Keratinocyte (primary cell): Measurements from ENCODE around the gene ZNF511.

Experiments used
- EZH2 ChIP-seq: IDR thresholded peaks from one replicate; pipeline ENCODE4 v1.6.1; 2012; ENCODE audit warnings: inconsistent platforms, mild to moderate bottlenecking, low read length, moderate library complexity
- TF ChIP-seq, protein P1 (sequence below), 3 experiments: IDR thresholded peaks in 1 of 3; conservative IDR thresholded peaks in 1 of 3; optimal IDR thresholded peaks in 1 of 3; 2 replicates in 2 of 3; 3 replicates in 1 of 3; pipeline versions ENCODE3 to v1.5.1; 2011; ENCODE audit warnings: low read length in 3 of 3, mild to moderate bottlenecking in 3 of 3, moderate library complexity in 2 of 3, control low read depth in 1 of 3, inconsistent platforms in 1 of 3; ENCODE audit not compliant: insufficient read depth in 2 of 3; ENCODE audit errors: extremely low read depth in 1 of 3

DNA sequence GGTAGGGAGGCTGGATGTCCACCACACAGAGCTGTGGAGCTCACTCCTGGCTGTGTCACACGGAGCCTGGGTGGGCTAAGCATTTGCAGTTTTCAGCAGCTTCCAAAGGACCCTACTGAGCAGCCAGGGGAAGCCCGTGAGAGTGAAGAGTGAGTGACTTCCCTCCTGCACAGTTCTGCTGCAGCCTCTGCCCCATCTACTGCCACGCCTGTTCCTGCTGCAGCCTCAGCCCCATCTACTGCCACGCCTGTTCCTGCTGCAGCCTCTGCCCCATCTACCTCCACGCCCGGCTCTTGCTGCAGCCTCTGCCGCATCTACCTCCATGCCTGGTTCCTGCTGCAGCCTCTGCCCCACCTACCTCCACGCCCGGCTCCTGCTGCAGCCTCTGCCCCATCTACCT is 44.3 kb upstream of the ZNF511 start:
- TF ChIP-seq, protein P1, sequence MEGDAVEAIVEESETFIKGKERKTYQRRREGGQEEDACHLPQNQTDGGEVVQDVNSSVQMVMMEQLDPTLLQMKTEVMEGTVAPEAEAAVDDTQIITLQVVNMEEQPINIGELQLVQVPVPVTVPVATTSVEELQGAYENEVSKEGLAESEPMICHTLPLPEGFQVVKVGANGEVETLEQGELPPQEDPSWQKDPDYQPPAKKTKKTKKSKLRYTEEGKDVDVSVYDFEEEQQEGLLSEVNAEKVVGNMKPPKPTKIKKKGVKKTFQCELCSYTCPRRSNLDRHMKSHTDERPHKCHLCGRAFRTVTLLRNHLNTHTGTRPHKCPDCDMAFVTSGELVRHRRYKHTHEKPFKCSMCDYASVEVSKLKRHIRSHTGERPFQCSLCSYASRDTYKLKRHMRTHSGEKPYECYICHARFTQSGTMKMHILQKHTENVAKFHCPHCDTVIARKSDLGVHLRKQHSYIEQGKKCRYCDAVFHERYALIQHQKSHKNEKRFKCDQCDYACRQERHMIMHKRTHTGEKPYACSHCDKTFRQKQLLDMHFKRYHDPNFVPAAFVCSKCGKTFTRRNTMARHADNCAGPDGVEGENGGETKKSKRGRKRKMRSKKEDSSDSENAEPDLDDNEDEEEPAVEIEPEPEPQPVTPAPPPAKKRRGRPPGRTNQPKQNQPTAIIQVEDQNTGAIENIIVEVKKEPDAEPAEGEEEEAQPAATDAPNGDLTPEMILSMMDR (optimal IDR thresholded peaks at IDR 0.05 in 1 of 3, IDR thresholded peaks at IDR 0.05 in 1 of 3, conservative IDR thresholded peaks at IDR 0.05 in 1 of 3; ENCODE audit: extremely low read depth in 1 of 3, insufficient read depth in 2 of 3, low read length in 3 of 3), result no peak
- no peak for TF ChIP-seq EZH2
